Hypothalamus (tissue), 51 donors: ENCODE measurements around the gene GLRX.
"Not testable (repeated sequence)": the region's sequence is repeated elsewhere in the genome, so short reads cannot be mapped to it uniquely, and the experiment has no call there.

Experiments used
- DNase-seq, 51 donors: peaks; one replicate each; lab custom pipeline; 2025; lab: John Stamatoyannopoulos, UW

The GLRX gene

DNA sequence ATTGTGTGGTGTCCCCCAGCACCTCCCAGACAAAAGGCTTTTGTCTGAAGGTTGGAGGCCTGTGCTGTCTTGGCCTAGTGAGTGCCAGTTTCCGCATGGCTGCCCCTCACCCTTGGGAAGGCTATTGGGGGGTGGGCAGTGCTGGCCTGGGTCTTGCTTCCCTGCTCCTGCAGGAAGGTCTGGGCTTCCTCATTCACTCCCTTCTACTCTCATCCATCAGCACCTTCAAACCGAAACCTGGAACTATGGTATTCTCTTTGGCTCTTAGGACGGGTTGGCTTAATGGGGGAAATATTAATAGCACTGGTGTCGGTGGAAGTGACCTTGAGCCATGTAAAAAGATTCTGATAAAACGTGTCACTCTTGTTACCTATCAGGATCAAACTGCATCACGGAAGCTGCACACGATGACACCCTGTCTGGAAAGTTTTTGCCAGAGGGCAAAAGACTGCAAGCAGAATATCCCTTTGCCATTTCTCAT, 34.0 kb upstream of the GLRX start:
- peak in 14 of 51 donors; percentile 9 to 57 (median 23) for DNase-seq

DNA sequence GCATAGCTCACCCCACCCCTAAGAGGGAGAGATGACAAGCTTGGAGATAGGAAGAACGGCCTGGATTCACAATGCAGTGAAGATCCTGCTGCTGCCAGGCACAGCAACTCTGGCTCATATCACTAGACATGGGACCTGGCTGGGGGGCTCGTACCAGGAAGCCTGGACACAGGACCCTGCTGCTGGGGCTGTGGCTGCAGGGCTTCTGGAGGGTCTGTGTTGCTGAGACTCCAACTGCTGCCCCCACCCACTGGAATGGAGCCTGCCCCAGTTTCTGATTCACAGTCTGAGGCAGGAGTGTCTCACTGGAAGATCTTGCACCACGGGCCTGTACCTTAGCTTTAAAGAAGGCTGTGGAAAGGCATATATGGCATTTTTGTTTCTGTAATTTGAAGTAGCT, 31.0 kb upstream of the GLRX start:
- no peak for DNase-seq

- DNase-seq, result no peak
Observed at GRCh38 chr5:95852567-95852966, 30.0 kb upstream of the GLRX start.

- DNase-seq, result not testable (repeated sequence)
Observed at GRCh38 chr5:95851141-95851540, 28.6 kb upstream of the GLRX start.

GRCh38 chr5:95850391-95850894, 27.9 kb upstream of the GLRX start:
- DNase-seq, result no peak

DNA sequence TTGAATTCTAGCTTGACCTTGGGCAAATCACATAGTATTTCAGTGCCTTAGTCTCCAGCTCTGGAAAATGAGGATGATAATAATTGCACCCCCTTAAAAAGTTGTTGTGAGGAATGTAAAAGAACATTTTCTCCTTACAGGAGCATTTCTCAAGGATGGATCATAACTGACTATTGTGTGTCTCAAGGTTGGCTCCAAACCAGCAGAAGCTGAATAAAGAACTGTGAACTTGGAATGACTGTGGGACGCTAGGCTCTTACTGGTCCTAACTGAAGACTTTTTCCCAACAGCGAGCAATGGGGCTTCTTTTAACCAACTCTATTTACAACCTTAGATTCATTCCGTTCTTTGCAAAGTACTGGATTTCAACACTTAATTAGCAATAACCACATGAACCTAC, 26.2 kb upstream of the GLRX start:
- DNase-seq, result no peak

DNA sequence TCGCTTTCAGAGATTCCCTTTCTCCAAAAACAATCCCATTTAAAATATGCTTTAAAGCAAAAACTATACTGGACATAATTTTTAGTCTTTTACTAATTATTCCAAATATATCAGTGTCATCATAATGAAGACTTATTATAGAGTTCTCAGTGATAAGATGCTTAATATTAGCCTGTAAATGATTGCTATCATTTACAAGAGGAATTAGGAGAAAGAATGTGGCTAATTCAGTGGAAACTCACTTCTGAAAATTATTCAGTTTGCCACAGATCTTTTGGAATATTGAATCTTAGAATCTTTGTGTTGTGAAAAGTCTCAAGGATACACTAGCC, 24.7 kb upstream of the GLRX start:
- no peak for DNase-seq

- DNase-seq, result peak in 36 of 51 donors; percentile 16 to 88 (median 56)
Observed at GRCh38 chr5:95846554-95847260, 24.2 kb upstream of the GLRX start.

GRCh38 chr5:95845391-95845790, 22.9 kb upstream of the GLRX start:
- DNase-seq, result no peak

GRCh38 chr5:95843733-95844223, 21.3 kb upstream of the GLRX start:
- peak in 3 of 51 donors; percentile 12 to 26 (median 23) for DNase-seq

- DNase-seq, result peak in 20 of 51 donors; percentile 5 to 53 (median 26)
Observed at GRCh38 chr5:95842854-95843544, 20.5 kb upstream of the GLRX start.

DNA sequence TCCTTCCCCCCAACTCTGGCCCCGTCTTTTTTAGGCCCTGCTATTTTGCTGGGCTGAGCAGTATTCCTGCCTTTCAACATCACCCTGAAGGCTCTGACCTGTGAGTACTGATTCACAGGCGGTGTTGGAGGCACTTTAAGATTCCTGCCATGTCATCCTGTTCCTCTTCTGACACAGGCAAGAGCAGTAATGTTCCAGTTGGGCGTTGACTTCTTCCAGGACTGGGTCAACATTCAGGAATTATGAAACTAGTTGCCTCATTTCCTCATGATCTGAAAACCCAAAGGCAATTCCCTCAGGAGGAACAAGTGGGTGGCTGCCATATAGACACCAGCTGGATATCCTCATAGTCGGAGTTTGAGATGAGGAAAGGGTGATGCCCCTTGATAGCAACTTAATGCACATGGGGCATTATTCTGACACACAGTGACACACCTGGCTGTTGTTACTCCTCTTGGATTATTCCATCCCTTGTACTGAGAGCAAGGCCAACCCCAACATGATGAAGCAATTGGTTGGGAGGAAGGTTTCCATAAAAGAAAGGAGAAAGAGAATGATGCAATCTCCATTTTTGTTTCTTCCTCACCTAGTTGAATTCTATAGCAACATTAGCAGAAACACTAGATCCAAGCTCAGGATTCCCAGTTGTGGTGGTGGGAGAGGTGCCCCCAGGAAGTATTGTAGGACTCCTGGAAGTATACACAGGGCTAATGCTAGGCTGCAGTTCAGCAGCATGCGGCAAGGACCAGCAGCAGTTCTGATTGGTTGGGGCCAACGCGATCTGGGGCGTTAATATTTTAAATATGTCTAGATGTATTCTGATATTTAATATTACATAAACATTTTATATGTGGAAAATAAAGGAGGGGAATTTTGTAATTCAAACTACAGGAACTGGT, 19.6 kb upstream of the GLRX start:
- DNase-seq, result no peak

DNA sequence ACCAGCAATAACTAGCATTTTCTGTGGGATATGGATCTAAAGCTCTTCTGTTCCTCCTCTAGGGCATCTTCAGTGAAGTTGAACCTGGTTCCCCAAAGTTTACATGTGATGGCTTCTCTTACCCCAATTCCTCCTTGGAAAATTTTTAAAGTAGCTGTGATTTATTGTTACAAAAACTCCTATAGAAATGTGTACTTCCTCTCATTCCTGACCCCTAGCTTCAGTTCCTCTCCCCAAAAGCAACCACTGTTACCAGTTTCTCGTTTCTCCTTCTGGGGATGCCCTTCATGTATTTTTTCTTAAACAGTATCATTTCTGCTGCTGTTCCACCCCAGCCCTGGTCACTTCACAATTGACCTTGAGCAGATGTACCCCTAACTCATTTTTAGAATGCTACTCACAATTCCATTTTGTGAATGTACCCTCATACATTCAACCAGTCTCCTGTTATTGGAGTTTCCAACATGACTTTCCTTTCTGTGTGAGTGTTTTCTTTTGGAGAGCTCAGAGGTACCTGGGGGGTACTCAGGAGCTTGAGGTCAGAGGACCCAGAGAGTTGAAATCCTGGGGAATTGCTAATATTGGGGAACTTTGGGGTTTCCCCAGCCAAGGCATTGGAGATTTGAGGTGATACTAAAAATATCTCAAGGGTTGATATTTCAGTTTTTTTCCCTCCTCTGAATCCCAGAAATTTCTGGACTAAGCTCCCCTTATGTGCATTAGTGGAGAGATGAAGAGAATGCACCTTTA, 18.6 kb upstream of the GLRX start:
- no peak for DNase-seq

DNA sequence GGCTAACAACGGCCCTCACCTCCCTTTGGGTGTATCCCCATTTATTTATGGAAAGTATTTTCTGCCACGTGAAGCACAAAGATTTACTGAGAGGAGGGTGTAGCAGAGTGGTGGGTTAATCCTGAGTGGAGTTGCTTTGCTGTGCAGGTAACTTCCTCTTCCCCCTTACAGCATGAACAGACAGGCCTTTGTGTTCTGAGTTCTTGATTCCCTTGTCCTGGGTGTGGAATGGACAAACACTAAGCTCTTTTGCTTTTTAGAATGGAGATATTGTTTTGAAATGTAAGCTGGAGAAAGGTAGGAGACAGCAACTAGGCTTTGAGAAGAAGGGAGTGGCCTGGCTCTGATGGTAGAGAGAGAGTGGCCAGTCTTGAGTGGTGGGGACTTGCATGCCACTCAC, 17.1 kb upstream of the GLRX start:
- no peak for DNase-seq

DNA sequence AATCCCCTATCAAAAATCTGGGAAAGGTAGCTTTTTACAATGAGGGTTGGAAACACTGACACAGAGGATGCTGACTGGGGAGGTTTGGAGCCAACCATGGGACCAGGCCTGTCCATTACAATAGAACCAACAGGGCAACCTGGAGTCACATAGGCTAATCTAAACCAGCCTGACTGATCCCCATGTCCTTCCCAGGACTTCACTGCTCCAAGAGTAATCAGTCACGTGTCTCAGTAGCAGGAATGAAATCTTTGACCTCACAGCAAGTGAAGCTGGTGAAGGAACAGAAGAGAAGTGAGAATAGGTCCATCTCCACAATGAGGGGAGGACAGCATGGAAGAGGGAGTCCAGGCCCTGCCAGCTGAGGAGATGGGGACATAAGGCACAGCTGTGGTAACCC, 16.0 kb upstream of the GLRX start:
- no peak for DNase-seq

DNA sequence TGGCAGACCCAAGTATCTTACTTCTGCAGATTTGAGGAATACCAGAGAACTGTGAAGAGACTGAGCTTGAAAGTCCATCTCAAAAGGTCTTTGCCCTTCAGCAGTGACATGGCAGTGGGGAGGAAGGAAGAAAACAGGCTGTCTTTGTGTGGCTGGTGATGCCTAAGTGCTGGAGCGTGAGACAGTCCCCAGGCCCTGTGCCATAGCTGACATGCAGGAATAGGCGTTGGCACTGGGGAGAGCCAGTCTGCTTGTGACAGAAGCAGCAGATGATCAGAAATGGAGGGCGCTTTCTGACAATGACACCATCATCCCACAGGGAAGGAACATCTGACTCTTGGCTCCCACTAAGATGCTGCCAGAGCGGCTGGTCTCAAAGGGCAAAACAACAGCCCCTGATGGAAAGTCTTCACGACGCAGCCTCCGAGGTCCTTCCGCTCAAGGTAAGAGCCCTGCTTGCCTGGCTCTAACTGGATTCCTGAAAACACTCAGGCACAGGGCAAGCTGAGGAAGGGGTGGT, 15.5 kb upstream of the GLRX start:
- peak in 25 of 51 donors; percentile 4 to 59 (median 36) for DNase-seq

GRCh38 chr5:95837492-95837891, 15.0 kb upstream of the GLRX start:
- peak in 1 of 51 donors; percentile 23 for DNase-seq

GRCh38 chr5:95836971-95837370, 14.4 kb upstream of the GLRX start:
- not testable (repeated sequence) for DNase-seq

DNA sequence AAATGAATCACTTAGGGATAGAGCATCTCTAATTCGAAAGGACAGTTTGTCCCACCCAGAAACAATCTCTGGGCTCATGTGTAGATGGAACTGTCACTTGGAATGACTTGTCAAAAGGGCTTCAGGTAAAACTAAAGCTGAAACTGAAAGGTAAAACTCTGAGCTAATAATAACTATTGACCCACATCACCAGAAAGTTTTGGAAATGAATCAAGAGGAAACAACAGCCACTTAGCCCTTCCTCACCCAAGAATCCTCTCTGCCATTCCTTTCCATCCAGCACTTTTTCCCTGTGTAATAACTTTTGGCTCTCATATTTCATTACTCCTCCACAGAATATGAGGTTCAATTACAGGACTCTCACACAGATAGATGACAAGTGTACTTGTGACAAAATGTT, 14.0 kb upstream of the GLRX start:
- DNase-seq, result no peak
